ENCODE measurements around the gene PACS1.

DNA sequence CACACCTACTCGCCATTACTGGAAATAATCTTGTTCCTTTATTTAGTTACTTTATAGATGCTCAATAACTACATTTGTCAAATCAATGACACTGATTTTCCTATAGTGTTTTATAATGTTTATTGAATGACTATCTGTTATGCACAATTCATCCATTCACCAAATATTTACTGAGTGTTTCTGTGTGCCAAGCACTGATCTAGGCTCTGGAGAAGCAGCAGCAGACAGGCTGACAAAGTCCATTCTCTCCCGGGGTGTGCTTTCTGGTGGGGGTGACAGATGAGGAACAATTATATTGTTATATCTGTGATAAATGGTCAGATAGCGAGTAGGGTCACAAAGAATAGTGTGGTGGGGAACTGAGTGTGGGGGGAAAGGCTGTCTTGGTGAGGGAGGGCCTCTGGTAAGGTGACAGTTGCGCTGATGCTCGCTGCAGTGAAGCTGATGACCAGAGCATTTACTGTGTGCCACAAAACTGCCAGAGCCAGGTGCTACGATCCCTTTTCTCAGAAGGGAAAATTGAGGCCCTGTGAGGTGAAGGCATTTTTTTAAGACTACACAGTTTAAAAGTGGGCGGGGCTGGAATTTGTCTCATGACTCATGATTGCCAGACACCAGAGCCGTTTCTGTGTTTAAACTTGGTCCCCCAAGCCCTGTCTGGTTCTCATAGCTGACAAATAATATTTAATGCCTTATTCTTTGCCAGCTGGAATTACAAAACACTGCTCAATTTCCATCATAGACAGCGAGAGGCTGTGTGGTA lies 10.2 kb downstream of the PACS1 start:
- TF ChIP-seq, protein P1, sequence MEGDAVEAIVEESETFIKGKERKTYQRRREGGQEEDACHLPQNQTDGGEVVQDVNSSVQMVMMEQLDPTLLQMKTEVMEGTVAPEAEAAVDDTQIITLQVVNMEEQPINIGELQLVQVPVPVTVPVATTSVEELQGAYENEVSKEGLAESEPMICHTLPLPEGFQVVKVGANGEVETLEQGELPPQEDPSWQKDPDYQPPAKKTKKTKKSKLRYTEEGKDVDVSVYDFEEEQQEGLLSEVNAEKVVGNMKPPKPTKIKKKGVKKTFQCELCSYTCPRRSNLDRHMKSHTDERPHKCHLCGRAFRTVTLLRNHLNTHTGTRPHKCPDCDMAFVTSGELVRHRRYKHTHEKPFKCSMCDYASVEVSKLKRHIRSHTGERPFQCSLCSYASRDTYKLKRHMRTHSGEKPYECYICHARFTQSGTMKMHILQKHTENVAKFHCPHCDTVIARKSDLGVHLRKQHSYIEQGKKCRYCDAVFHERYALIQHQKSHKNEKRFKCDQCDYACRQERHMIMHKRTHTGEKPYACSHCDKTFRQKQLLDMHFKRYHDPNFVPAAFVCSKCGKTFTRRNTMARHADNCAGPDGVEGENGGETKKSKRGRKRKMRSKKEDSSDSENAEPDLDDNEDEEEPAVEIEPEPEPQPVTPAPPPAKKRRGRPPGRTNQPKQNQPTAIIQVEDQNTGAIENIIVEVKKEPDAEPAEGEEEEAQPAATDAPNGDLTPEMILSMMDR (IDR thresholded peaks at IDR 0.05; ENCODE audit: low read depth, low read length) = no peak
- no peak for TF ChIP-seq EZH2phosphoT487 (IDR thresholded peaks at IDR 0.05; ENCODE audit: low read depth)
